ENCODE data around the gene PRAMEF27. TPM values are rescaled to one million over a fixed set of nuclear protein-coding genes. Genes with fewer than 3 reads are reported as not detected.
"Not testable (repeated sequence)": the region's sequence is repeated elsewhere in the genome, so short reads cannot be mapped to it uniquely, and the experiment has no call there.

Gene PRAMEF27
- total RNA-seq (2014; rRNA removed; shearing (Covaris generic)) (not detected in 2 replicates), total RNA-seq (2022) (not detected in 2 replicates), Bru-seq, nascent RNA (not detected), BruChase-seq, experiment 1, labeled RNA remaining after a 6-hour chase (not detected), BruChase-seq, experiment 2, labeled RNA remaining after a 2-hour chase (not detected)
- long read RNA-seq: 0 reads

DNA sequence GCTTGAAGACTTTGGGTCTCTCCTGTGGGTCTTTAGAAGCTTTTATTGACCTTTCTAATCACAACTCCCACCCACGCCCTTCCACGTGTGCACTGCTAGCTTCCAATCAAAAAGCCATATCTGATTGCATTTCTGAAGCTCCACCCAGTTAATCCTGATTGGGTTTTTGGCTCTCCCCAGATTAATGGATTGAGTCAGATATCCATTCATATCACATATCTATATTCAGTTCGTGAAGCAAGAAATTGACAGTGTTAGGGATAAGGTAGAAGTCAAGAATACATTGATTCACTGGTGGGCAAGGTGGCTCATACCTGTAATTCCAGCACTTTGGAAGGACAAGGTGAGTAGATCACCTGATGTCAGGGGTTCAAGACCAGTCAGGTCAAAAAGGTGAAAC, at the start of gene PRAMEF27:
Gene PRAMEF27, minus strand, starts transcription at position 101 of the 400 bp plus-strand sequence. CDS start 2,916 bp downstream, outside the sequence.
- DNase-seq (ENCODE audit: low spot score); H3K27ac ChIP-seq (ENCODE audit: low read depth, low read length, poor library complexity, severe bottlenecking); H3K9me3 ChIP-seq (ENCODE audit: low read length); H2AFZ ChIP-seq (ENCODE audit: low read length); H3K9me2 ChIP-seq (ENCODE audit: insufficient read depth, low read length); H3K4me1 ChIP-seq (ENCODE audit: insufficient read depth, low read length, poor library complexity, severe bottlenecking); BruUV-seq (replicated peaks); intact Hi-C loops (cut with micrococcal nuclease; ENCODE audit: unreplicated experiment); H3K36me3 ChIP-seq (ENCODE audit: insufficient read depth, low read length); H3K4me3 ChIP-seq (ENCODE audit: low read depth, low read length, poor library complexity, severe bottlenecking); H3K4me2 ChIP-seq (ENCODE audit: low read length); CTCF ChIA-PET (ENCODE audit: unreplicated experiment); POLR2A ChIA-PET; H3K79me2 ChIP-seq (ENCODE audit: insufficient read depth, low read depth, low read length); H4K20me1 ChIP-seq (ENCODE audit: insufficient read depth, low read length): not testable (repeated sequence)

DNA sequence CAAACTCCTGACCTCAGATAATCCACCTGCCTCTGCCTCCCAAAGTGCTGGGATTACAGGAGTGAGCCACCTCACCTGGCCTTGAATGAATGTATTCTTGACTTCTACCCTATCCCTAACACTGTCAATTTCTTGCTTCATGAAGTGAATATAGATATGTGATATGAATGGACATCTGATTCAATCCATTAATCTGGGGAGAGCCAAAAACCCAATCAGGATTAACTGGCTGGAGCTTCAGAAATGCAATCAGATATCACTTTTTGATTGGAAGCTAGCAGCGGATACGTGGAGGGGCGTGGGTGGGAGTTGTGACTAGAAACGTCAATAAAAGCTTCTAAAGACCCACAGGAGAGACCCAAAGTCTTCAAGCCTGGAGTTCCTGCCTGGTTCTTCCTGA, 14.1 kb upstream of the PRAMEF27 start, which contains the start of gene PRAMEF25:
Gene PRAMEF25, plus strand, starts transcription at position 301 of the 400 bp plus-strand sequence. CDS start 2,920 bp downstream, outside the sequence.
- DNase-seq (ENCODE audit: low spot score); H3K4me2 ChIP-seq (ENCODE audit: low read length); POLR2A ChIA-PET; H4K20me1 ChIP-seq (ENCODE audit: insufficient read depth, low read length); H3K27ac ChIP-seq (ENCODE audit: low read depth, low read length, poor library complexity, severe bottlenecking); H3K36me3 ChIP-seq (ENCODE audit: insufficient read depth, low read length); intact Hi-C loops (cut with micrococcal nuclease; ENCODE audit: unreplicated experiment); H2AFZ ChIP-seq (ENCODE audit: low read length); H3K79me2 ChIP-seq (ENCODE audit: insufficient read depth, low read depth, low read length); H3K4me1 ChIP-seq (ENCODE audit: insufficient read depth, low read length, poor library complexity, severe bottlenecking); H3K4me3 ChIP-seq (ENCODE audit: low read depth, low read length, poor library complexity, severe bottlenecking); H3K9me3 ChIP-seq (ENCODE audit: low read length); H3K9me2 ChIP-seq (ENCODE audit: insufficient read depth, low read length); BruUV-seq (replicated peaks); CTCF ChIA-PET (ENCODE audit: unreplicated experiment): not testable (repeated sequence)

DNA sequence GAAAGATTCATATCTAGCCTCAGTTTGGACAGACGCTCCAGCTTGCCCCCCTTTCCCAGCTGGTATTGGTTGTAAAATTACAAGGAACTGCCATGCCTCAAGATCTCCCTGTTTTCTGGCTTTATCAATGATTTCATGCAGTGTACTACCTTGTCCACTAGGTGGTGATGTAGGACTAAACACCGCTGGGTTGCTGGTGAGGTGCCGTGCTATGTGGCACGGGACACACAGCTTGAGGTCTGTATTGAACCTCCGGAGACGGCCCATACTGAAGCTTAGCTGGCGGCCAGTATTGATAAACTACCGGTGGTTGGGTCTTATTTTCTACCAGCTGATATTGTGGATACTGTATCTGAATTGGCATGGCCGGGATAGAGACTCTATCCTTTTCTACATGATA, 36.5 kb downstream of the PRAMEF27 start:
- H3K79me2 ChIP-seq (ENCODE audit: insufficient read depth, low read depth, low read length); BruUV-seq (replicated peaks); H3K4me3 ChIP-seq (ENCODE audit: low read depth, low read length, poor library complexity, severe bottlenecking); H3K4me1 ChIP-seq (ENCODE audit: insufficient read depth, low read length, poor library complexity, severe bottlenecking); H3K4me2 ChIP-seq (ENCODE audit: low read length); H3K9me2 ChIP-seq (ENCODE audit: insufficient read depth, low read length); intact Hi-C loops (cut with micrococcal nuclease; ENCODE audit: unreplicated experiment); H3K36me3 ChIP-seq (ENCODE audit: insufficient read depth, low read length); POLR2A ChIA-PET; H2AFZ ChIP-seq (ENCODE audit: low read length); CTCF ChIA-PET (ENCODE audit: unreplicated experiment); DNase-seq (ENCODE audit: low spot score); H3K27ac ChIP-seq (ENCODE audit: low read depth, low read length, poor library complexity, severe bottlenecking); H4K20me1 ChIP-seq (ENCODE audit: insufficient read depth, low read length); H3K9me3 ChIP-seq (ENCODE audit: low read length): not testable (repeated sequence)

DNA sequence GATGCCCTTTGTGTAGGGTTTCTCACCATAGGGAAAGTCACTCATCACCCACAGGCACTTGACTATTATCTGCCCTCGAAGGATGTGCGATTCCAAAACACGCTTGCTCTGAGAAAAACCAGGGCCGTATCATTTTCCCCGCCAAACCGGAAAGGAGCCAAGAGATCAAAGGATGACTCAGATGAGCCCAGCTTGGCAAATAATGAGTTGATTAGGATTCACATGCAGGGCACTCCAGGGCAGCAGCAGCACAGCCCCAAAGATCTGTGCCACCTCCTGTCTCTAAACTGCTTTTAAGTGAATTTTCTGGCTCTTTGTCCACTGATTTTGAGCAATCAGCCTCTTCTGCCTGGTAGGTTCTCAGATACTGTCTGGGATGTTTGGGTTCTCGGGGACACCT, 44.4 kb downstream of the PRAMEF27 start:
- H3K9me2 ChIP-seq (ENCODE audit: insufficient read depth, low read length); H4K20me1 ChIP-seq (ENCODE audit: insufficient read depth, low read length); DNase-seq (ENCODE audit: low spot score); H3K36me3 ChIP-seq (ENCODE audit: insufficient read depth, low read length); H3K4me2 ChIP-seq (ENCODE audit: low read length); intact Hi-C loops (cut with micrococcal nuclease; ENCODE audit: unreplicated experiment); H3K27ac ChIP-seq (ENCODE audit: low read depth, low read length, poor library complexity, severe bottlenecking); CTCF ChIA-PET (ENCODE audit: unreplicated experiment); H2AFZ ChIP-seq (ENCODE audit: low read length); H3K4me3 ChIP-seq (ENCODE audit: low read depth, low read length, poor library complexity, severe bottlenecking); H3K4me1 ChIP-seq (ENCODE audit: insufficient read depth, low read length, poor library complexity, severe bottlenecking); H3K9me3 ChIP-seq (ENCODE audit: low read length); POLR2A ChIA-PET; H3K79me2 ChIP-seq (ENCODE audit: insufficient read depth, low read depth, low read length); BruUV-seq (replicated peaks): not testable (repeated sequence)

DNA sequence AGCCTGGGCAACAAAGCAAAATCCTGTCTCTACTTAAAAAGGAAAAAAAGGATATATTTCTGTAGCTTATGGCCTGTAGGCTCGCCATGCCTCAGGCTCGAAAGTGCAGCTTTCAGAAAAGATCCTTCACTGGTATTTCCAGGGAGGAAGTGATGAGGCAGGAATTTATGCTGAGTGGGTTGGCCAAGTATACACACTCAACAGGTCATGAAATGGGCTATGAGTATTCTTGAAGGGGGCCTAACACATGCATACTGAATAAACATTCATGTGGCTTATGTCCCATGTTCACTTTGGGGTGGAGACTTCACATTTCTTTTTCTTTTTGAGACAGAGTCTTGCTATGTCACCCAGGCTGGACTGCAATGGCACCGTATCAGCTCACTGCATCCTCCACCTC, 47.0 kb downstream of the PRAMEF27 start:
- POLR2A ChIA-PET; DNase-seq (ENCODE audit: low spot score); intact Hi-C loops (cut with micrococcal nuclease; ENCODE audit: unreplicated experiment); BruUV-seq (replicated peaks); CTCF ChIA-PET (ENCODE audit: unreplicated experiment); H3K4me2 ChIP-seq (ENCODE audit: low read length); H4K20me1 ChIP-seq (ENCODE audit: insufficient read depth, low read length); H3K36me3 ChIP-seq (ENCODE audit: insufficient read depth, low read length); H3K9me2 ChIP-seq (ENCODE audit: insufficient read depth, low read length); H3K9me3 ChIP-seq (ENCODE audit: low read length); H2AFZ ChIP-seq (ENCODE audit: low read length); H3K27ac ChIP-seq (ENCODE audit: low read depth, low read length, poor library complexity, severe bottlenecking); H3K79me2 ChIP-seq (ENCODE audit: insufficient read depth, low read depth, low read length); H3K4me1 ChIP-seq (ENCODE audit: insufficient read depth, low read length, poor library complexity, severe bottlenecking); H3K4me3 ChIP-seq (ENCODE audit: low read depth, low read length, poor library complexity, severe bottlenecking): not testable (repeated sequence)

DNA sequence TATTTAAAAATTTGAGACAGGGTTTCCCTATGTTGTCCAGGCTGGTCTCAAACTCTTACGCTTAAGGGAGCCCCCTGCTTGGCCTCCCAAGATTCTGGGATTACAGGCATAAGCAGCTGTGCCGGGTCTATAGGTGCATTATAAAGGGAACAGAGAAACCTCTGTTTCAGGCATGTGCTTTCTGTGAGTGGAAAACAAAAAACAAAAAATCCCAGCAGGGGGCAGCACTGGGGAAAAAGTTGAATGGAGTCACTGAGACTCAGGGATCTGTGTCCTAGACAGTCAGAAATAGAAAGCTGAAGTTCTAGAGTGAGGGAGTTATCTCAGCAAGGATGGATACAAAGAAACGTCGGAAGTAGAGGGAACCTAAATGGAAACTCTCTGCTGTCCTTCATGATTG, 50.6 kb downstream of the PRAMEF27 start:
- H3K9me2 ChIP-seq (ENCODE audit: insufficient read depth, low read length); H4K20me1 ChIP-seq (ENCODE audit: insufficient read depth, low read length); H3K4me3 ChIP-seq (ENCODE audit: low read depth, low read length, poor library complexity, severe bottlenecking); H3K9me3 ChIP-seq (ENCODE audit: low read length); CTCF ChIA-PET (ENCODE audit: unreplicated experiment); H2AFZ ChIP-seq (ENCODE audit: low read length); POLR2A ChIA-PET; intact Hi-C loops (cut with micrococcal nuclease; ENCODE audit: unreplicated experiment); BruUV-seq (replicated peaks); H3K27ac ChIP-seq (ENCODE audit: low read depth, low read length, poor library complexity, severe bottlenecking); H3K36me3 ChIP-seq (ENCODE audit: insufficient read depth, low read length); H3K79me2 ChIP-seq (ENCODE audit: insufficient read depth, low read depth, low read length); H3K4me2 ChIP-seq (ENCODE audit: low read length); DNase-seq (ENCODE audit: low spot score); H3K4me1 ChIP-seq (ENCODE audit: insufficient read depth, low read length, poor library complexity, severe bottlenecking): not testable (repeated sequence)
